GM12872 (cell line): Measurements from ENCODE around the gene COX15.

ENCODE experiments used
- TF ChIP-seq, protein P1 (sequence below): IDR thresholded peaks from 3 replicates; pipeline ENCODE4 v1.5.1; 2011; ENCODE audit warnings: low read depth, mild to moderate bottlenecking, low read length, moderate library complexity; ENCODE audit not compliant: insufficient read depth

The COX15 gene

DNA sequence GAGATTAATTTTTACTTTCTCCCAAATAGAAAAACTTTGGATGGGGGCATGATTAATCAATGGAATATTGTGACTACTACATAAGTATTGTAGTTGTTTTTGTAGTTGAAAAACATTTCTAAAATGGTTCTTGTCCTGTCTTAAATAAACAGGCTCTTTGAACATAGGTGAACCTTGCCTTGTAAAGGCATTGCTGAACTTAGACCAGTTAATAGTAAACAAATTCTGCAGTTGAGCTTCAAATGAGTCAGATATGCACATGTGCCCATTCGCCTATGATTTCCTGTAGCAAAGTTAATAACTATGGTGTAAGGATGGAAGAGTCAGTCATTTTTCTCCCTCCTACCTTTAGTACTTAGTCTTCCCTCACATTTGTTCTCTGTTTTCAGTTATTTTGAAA lies 22.7 kb upstream of the COX15 start:
- TF ChIP-seq, protein P1, sequence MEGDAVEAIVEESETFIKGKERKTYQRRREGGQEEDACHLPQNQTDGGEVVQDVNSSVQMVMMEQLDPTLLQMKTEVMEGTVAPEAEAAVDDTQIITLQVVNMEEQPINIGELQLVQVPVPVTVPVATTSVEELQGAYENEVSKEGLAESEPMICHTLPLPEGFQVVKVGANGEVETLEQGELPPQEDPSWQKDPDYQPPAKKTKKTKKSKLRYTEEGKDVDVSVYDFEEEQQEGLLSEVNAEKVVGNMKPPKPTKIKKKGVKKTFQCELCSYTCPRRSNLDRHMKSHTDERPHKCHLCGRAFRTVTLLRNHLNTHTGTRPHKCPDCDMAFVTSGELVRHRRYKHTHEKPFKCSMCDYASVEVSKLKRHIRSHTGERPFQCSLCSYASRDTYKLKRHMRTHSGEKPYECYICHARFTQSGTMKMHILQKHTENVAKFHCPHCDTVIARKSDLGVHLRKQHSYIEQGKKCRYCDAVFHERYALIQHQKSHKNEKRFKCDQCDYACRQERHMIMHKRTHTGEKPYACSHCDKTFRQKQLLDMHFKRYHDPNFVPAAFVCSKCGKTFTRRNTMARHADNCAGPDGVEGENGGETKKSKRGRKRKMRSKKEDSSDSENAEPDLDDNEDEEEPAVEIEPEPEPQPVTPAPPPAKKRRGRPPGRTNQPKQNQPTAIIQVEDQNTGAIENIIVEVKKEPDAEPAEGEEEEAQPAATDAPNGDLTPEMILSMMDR: no peak

DNA sequence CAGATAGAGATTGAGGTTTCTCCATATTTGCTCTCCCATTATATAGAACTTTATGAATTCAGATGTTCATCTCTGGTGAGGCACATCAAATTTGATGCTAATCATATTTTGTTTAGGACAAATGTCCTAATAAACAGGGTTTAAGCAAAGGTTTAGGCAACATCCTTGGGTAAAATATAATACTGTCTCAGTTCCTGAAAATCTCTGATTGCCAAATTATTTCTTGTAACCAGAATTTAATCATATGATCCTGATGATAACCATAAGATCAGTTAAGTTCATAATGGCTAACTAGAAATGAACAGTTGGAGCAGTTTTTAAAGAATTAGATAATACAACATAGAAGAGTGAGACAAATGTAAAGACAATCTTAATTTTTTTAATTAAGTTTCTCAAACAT lies 18.7 kb upstream of the COX15 start:
- TF ChIP-seq, protein P1: no peak

DNA sequence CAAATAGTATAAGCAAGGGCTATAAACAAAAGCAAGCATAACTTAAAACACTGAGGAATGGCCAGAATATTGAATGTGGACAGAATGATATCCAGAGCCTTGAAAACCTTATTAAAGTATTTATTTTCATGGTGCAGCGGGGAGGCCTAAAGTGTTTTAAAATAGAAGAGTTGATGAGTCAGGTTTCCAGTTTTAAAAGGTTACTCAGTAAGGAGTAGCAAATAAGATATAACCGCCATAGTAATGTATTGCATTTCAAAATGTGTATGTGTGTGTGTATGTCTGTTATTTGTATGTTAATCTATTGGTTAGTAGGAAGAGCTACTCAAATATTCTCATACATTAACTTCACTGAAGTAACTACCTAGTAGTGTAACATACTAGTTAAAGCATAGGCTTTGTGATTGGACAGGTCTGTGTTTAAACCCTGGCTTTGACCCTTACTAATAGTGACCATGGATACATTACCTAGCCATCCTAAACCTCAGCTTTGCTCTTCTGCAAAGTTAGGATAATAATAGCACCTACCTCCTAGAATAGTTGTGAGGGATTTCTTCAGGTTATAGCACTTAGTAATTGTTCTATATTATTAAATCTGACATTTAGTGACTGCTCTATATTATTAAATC lies 17.0 kb upstream of the COX15 start:
- TF ChIP-seq, protein P1: no peak

DNA sequence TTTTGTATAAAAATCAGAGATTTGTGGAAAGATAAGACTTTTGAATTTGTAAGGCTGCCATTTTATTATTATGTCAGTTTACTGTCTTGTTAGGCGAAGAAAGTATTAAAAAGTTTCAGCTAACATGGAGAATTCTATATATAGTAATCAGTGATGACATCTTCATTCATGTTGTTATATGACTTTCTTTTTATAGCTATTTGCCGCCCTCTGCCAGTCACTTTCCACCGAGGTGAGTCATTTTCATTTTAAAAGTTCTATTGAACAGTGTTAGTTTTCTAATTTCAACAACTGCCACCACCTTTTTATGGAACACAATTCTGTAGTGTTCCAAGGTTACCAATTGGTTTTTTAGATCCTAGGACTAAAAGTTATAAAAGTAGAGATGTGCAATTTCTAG lies 11.9 kb upstream of the COX15 start:
- TF ChIP-seq, protein P1: no peak

DNA sequence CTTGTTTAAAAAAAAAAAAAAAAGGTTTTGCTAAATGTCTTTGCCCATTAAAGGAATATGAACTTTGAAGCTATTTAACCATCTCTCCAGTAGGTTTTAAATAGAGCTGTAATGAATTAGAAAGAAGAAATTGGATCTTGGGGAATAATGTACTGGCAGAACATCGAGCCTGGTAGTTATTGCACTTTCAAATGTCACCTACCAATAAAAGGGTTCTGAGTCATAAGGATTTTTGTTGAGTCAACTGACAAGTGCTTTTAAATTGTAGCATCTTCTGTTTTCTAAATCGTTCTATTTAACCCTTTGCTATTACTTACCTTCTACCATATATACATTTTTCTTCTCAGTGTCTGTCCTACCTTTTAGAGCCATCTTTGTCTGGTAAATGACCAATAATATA lies 10.8 kb upstream of the COX15 start:
- TF ChIP-seq, protein P1: no peak

DNA sequence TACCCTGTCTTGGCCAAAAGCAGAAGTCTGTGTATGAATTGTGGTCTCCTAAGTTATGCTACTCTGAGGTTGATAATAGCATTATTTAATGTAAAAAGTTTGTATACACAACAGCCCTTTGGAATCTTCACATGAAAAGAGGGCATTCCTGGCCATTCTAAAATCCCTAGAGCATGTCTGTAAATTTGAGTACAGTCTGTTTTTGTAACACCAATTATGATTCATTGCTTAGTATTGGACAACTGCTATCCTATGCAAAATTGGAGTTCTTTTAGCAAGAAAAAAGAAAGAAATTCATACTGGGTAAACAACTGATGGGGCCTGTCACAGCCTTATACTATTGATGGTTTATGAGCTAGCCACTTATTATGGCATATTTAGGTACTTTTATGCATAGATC lies 10.3 kb upstream of the COX15 start:
- TF ChIP-seq, protein P1: no peak

DNA sequence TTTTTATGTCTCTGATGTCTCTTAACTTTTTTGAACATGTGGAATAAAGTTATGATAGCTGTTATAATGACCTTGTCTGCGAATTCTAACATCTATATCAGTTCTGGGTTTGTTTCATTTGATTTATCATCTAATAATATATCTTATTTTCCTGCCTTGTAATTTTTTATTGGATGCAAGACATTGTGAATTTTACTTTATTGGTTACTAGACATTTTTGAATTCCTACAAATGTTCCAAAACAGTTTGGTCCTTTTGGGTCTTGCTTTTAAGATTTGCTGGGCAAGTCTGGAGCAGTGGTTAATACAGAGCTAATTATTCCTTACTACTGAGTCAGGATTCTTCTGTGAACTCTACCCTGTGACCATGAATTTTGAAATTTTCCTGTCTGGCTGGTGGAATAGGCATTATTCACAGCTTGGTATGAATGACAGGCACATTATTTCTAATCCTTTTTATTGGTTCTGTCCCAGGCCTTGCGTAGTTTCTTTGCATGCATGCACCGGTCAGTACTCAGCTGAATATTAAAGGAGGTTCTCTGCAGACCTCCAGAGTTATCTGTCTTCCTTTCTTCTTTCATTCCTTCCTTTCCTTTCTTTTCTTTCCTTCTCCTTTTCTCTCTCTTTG lies 9.1 kb upstream of the COX15 start:
- TF ChIP-seq, protein P1: no peak
